Right atrium auricular region (tissue), 2 donors: ENCODE measurements around the gene ENTREP3. TPM values are rescaled to one million over a fixed set of nuclear protein-coding genes. Genes with fewer than 3 reads are reported as not detected.

ENCODE experiments used
- DNase-seq: peaks from one replicate; pipeline ENCODE4 v3.0.0-alpha.2; 2019; ENCODE audit warnings: low spot score
- H3K27ac ChIP-seq, 2 donors: fragments of 200-600 bp; sonication (generic); 1 replicate in 1 of 2; 2 replicates in 1 of 2; pipeline ENCODE4 v1.5.1; 2016 to 2019
- H3K27me3 ChIP-seq, 2 donors: fragments of 200-600 bp; sonication (generic); one replicate each; pipeline versions ENCODE4 v1.5.1 to v1.6.0; 2017 to 2019
- H3K36me3 ChIP-seq: fragments of 200-600 bp; sonication (generic); one replicate; pipeline ENCODE4 v1.5.1; 2016
- H3K4me1 ChIP-seq, 2 donors: fragments of 200-600 bp; sonication (generic); one replicate each; pipeline versions ENCODE4 v1.5.1 to v1.6.0; 2017 to 2019
- H3K4me3 ChIP-seq, 2 donors: fragments of 200-600 bp; sonication (generic); 1 replicate in 1 of 2; 2 replicates in 1 of 2; pipeline ENCODE4 v1.5.1; 2017 to 2019; ENCODE audit warnings: mild to moderate bottlenecking in 1 of 2, moderate library complexity in 1 of 2
- H3K9me3 ChIP-seq, 2 donors: fragments of 200-600 bp; sonication (generic); one replicate each; pipeline ENCODE4 v1.5.1; 2019
- total RNA-seq, 2 donors: library from RNA; depleted of rRNA; stranded (reverse); fragments of >200 nt; gene quantifications; one replicate each; pipeline ENCODE4 v1.1.0, GENCODE V29; 2016
- TF ChIP-seq, protein P1 (sequence below), 2 donors: fragments of 200-600 bp; sonication (generic); IDR thresholded peaks; one replicate each; pipeline ENCODE4 v1.5.1; 2019; ENCODE audit warnings: antibody characterized with exemption in 2 of 2

Gene ENTREP3
- total RNA-seq, 2 donors from 2014 or later: 14.4 to 15.5 TPM

DNA sequence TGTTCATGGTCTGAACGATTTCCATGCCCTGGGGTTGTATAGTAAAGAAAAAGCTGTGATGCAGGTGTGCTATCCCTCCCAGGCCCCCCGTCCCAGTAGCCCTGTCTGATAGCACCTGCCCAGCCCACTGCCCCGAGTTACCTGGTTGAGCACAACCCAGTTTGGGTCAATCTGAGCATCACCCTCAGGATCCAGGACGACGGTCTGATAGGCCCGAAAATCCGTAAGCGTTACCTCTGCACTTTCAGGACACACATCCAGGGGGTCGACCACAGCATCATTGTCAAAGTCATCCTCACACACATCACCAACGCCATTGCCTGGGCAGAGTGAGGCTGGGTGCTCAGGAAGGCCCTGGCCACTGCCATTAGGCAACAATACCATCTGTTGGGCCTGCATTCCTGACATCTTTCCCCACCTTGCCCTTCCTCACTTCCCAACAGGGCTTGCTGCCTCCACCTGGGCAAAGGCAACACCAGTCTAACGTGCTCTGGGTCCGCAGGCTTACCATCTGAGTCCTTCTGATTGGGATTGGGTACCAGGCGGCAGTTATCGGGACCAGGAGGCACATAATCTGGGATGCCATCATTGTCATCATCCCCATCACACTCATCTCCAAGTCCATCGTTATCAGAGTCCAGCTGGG is 57.3 kb downstream of the ENTREP3 start:
- Histone ChIP-seq H3K4me3 (no peak overlapping the region), H3K27me3 (no peaks in the 10 kb centered on the region), H3K36me3 (peaks cover 7% of the 10 kb centered on the region), H3K9me3 (no peaks in the 10 kb centered on the region), H3K4me1 (peaks cover 0 to 30% of the 10 kb centered on the region in 2 donors), H3K27ac (no peak overlapping the region)
- TF ChIP-seq, protein P1, sequence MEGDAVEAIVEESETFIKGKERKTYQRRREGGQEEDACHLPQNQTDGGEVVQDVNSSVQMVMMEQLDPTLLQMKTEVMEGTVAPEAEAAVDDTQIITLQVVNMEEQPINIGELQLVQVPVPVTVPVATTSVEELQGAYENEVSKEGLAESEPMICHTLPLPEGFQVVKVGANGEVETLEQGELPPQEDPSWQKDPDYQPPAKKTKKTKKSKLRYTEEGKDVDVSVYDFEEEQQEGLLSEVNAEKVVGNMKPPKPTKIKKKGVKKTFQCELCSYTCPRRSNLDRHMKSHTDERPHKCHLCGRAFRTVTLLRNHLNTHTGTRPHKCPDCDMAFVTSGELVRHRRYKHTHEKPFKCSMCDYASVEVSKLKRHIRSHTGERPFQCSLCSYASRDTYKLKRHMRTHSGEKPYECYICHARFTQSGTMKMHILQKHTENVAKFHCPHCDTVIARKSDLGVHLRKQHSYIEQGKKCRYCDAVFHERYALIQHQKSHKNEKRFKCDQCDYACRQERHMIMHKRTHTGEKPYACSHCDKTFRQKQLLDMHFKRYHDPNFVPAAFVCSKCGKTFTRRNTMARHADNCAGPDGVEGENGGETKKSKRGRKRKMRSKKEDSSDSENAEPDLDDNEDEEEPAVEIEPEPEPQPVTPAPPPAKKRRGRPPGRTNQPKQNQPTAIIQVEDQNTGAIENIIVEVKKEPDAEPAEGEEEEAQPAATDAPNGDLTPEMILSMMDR (IDR thresholded peaks at IDR 0.05): no peak
- no peak for DNase-seq

Other genes starting within 250 kb of the ENTREP3 start
- not detected for gene DCST2, start 221.7 kb downstream of the ENTREP3 start, total RNA-seq
- gene DCST1, start 221.7 kb downstream of the ENTREP3 start, total RNA-seq: not detected
- 10 to 100 TPM; 64.6 to 96.7 TPM for gene ADAM15, start 204.2 kb downstream of the ENTREP3 start, total RNA-seq
- gene EFNA4, start 191.7 kb downstream of the ENTREP3 start, total RNA-seq: 1 to 10 TPM; 2.2 to 3.5 TPM
- gene EFNA3, start 176.6 kb downstream of the ENTREP3 start, total RNA-seq: 1 to 10 TPM in 1 of 2 donors, not detected in 1; 3.2 TPM
- gene EFNA1, start 127.6 kb downstream of the ENTREP3 start, total RNA-seq: 10 to 100 TPM; 24.8 to 41.4 TPM
- gene SLC50A1, start 119.6 kb downstream of the ENTREP3 start, total RNA-seq: 1 to 10 TPM; 3.7 to 10.0 TPM
- gene DPM3, start 115.0 kb downstream of the ENTREP3 start, total RNA-seq: 10 to 100 TPM; 46.5 to 47.8 TPM
- 100 to 1,000 TPM; 124 to 147 TPM for gene KRTCAP2, start 82.2 kb downstream of the ENTREP3 start, total RNA-seq
- under 1 TPM in 1 of 2 donors, not detected in 1; 0.20 TPM for gene TRIM46, start 81.6 kb downstream of the ENTREP3 start, total RNA-seq
- gene THBS3, start 47.6 kb downstream of the ENTREP3 start, total RNA-seq: 10 to 100 TPM; 10.9 to 11.2 TPM
- 10 to 100 TPM; 16.2 to 27.0 TPM for gene MTX1, start 46.8 kb downstream of the ENTREP3 start, total RNA-seq
- 10 to 100 TPM; 77.2 to 77.7 TPM for gene SCAMP3, start 6.9 kb upstream of the ENTREP3 start, total RNA-seq
- gene CLK2, start 18.0 kb upstream of the ENTREP3 start, total RNA-seq: 10 to 100 TPM in 1 of 2 donors, 1 to 10 TPM in 1; 9.8 to 16.4 TPM
- gene HCN3, start 22.0 kb upstream of the ENTREP3 start, total RNA-seq: under 1 TPM; 0.35 to 0.41 TPM
- not detected for gene PKLR, start 46.0 kb upstream of the ENTREP3 start, total RNA-seq
- gene FDPS, start 53.4 kb upstream of the ENTREP3 start, total RNA-seq: 10 to 100 TPM; 65.3 to 73.1 TPM
- 10 to 100 TPM; 20.2 to 23.9 TPM for gene RUSC1, start 65.4 kb upstream of the ENTREP3 start, total RNA-seq